K562 (cell line): Measurements from ENCODE around the gene MAGOHB. TPM values are rescaled to one million over a fixed set of nuclear protein-coding genes. Genes with fewer than 3 reads are reported as not detected.

Source experiments
- REST ChIP-seq, 2 experiments: fragments of 450-650 bp; formaldehyde crosslinking in 1 of 2; IDR thresholded peaks; 2 replicates each; pipeline versions ENCODE4 v1.4.0 to v1.6.1; 2014 to 2020; ENCODE audit warnings: mild to moderate bottlenecking in 2 of 2, borderline replicate concordance in 1 of 2, low read depth in 1 of 2
- RNF219 ChIP-seq: fragments of 250-450 bp; sonication (Bioruptor Pico); IDR thresholded peaks from 2 replicates; pipeline ENCODE4 v1.5.0; 2022; ENCODE audit warnings: mild to moderate bottlenecking
- STAT5A ChIP-seq: IDR thresholded peaks from 2 replicates; pipeline ENCODE4 v1.6.1; 2012; ENCODE audit warnings: low read length, inconsistent platforms, borderline replicate concordance
- polyA plus RNA-seq, 8 experiments: library from polyadenylated mRNA; depleted of rRNA in 4 of 8; stranded (reverse) in 5 of 8; unstranded in 3 of 8; fragments of >200 nt; fragmentation: Nextera tagmentation in 2 of 8; fragmentation: Illumina TruSeq in 1 of 8; extraction: Ambion mirVana in 2 of 8; extraction: Trizol in 1 of 8; gene quantifications; 2 replicates each; pipeline versions ENCODE4 v1.2.1 to v1.2.3, GENCODE V29; 2011 to 2014; ENCODE audit warnings: inconsistent platforms in 1 of 8, missing spikeins in 1 of 8
- total RNA-seq, 7 experiments: library from RNA; depleted of rRNA in 6 of 7; stranded (reverse); fragments of >200 nt in 6 of 7; fragmentation: Illumina TruSeq in 2 of 7; extraction: Trizol in 2 of 7; gene quantifications; 2 replicates each; pipeline versions ENCODE4 v1.2.1 to v1.2.3, GENCODE V29; 2011 to 2021; ENCODE audit warnings: low replicate concordance in 1 of 7
- TF ChIP-seq, protein P1 (sequence below), 2 experiments: fragments of 450-650 bp; IDR thresholded peaks; 2 replicates each; pipeline ENCODE4 v1.6.1; 2016; ENCODE audit warnings: mild to moderate bottlenecking in 2 of 2, borderline replicate concordance in 1 of 2, low read depth in 1 of 2, moderate library complexity in 1 of 2

MAGOHB gene
- total and polyA plus RNA-seq, 9 of the 15 experiments (the other 6 are each of a cell fraction or from before 2014, with no cell fraction given) = 34.5 to 177 (median 85.4) TPM

DNA sequence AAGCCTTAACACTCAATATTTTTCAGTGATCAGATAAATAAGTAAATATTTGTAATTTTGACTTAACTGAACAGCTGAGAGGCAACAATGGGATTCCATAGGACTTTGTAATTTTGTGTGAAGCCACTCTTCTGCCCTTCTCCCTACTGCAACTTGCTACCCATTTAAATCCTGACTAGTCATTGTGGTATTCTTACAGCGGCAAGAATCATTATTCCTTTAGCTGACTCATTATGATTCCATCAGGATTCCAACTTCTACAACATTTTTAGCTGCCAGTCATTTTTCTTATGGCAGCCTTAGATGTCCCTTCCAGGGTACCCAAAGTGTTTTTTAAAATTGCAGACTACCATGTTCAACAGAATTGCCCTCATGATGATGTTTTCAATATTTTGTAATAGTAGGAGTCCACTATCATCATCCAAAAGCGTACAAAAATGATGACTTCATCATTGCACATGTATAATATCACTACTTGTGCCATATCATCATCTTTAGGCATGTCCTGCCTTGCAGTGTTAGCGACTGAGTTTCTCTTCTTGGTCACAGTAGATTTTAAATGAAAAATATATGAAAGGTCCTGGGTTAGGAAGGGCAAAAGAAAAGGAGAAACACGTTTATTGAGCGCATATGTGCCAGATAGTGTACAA is 5.1 kb upstream of the MAGOHB start (continued):
- TF ChIP-seq, protein P1, sequence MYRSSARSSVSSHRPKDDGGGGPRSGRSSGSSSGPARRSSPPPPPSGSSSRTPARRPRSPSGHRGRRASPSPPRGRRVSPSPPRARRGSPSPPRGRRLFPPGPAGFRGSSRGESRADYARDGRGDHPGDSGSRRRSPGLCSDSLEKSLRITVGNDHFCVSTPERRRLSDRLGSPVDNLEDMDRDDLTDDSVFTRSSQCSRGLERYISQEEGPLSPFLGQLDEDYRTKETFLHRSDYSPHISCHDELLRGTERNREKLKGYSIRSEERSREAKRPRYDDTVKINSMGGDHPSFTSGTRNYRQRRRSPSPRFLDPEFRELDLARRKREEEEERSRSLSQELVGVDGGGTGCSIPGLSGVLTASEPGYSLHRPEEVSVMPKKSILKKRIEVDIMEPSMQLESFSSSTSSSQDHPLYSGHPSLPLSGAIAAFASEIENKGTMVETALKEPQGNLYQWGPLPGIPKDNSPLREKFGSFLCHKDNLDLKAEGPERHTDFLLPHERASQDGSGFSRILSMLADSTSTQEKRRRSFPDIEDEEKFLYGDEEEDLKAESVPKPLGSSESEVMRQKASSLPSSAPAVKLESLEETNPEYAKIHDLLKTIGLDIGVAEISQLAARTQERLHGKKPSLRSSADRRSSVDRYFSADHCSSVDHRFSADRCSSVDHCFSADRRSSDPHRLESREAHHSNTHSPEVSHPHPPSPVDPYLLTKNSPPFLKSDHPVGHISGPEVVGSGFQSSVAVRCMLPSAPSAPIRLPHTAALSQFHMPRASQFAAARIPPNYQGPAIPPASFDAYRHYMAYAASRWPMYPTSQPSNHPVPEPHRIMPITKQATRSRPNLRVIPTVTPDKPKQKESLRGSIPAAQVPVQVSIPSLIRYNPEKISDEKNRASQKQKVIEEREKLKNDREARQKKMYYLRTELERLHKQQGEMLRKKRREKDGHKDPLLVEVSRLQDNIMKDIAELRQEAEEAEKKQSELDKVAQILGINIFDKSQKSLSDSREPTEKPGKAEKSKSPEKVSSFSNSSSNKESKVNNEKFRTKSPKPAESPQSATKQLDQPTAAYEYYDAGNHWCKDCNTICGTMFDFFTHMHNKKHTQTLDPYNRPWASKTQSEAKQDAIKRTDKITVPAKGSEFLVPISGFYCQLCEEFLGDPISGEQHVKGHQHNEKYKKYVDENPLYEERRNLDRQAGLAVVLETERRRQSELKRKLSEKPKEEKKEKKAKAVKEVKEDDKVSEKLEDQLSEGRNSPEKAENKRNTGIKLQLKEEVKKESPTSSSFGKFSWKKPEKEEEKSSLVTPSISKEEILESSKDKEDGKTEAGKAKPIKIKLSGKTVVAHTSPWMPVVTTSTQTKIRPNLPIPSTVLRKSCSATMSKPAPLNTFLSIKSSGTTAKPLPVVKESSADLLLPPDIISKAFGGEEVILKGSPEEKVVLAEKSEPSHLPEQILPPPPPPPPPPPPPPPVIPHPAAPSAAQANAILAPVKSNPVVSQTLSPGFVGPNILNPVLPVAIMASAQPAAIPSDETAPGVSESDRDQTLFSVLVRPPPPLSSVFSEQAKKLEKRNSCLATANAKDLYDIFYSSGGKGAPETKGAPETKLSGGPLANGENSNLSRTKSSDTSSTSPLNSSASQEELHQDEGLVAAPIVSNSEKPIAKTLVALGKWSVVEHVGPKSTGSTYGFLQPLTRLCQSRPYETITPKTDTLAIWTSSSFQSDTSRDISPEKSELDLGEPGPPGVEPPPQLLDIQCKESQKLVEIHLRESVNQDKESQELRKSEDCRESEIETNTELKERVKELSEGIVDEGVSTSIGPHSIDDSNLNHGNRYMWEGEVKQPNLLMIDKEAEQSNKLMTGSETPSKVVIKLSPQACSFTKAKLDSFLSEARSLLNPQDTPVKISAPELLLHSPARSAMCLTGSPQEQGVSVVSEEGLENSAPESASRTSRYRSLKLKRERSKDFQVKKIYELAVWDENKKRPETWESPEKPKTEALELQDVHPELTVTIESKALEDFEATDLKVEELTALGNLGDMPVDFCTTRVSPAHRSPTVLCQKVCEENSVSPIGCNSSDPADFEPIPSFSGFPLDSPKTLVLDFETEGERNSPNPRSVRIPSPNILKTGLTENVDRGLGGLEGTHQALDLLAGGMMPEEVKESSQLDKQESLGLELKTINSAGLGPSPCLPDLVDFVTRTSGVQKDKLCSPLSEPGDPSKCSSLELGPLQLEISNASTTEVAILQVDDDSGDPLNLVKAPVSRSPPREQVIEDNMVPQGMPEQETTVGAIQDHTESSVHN (IDR thresholded peaks at IDR 0.05; ENCODE audit: borderline replicate concordance in 1 of 2, low read depth in 1 of 2) = peak in 1 of 2 experiments; percentile 27; a peak in 1 of 4 replicates
- TF ChIP-seq RNF219 (CRISPR knock-in tag) (no peak), STAT5A (no peak), REST (IDR thresholded peaks at IDR 0.05; ENCODE audit: borderline replicate concordance) (no peak), REST (CRISPR knock-in tag; IDR thresholded peaks at IDR 0.05; ENCODE audit: low read depth) (no peak)
